ENCODE data around the gene PIGB.
"Not testable (repeated sequence)": the region's sequence is repeated elsewhere in the genome, so short reads cannot be mapped to it uniquely, and the experiment has no call there.

Gene PIGB

DNA sequence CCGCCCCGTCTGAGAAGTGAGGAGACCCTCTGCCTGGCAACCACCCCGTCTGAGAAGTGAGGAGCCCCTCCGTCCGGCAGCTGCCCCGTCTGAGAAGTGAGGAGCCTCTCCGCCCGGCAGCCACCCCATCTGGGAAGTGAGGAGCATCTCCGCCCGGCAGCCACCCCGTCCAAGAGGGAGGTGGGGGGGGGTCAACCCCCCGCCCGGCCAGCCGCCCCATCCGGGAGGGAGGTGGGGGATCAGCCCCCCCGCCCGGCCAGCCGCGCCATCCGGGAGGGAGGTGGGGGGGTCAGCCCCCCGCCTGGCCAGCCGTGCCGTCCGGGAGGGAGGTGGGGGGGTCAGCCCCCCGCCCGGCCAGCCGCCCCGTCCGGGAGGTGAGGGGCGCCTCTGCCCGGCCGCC lies 16.2 kb upstream of the PIGB start:
- not testable (repeated sequence) for DNase-seq

DNA sequence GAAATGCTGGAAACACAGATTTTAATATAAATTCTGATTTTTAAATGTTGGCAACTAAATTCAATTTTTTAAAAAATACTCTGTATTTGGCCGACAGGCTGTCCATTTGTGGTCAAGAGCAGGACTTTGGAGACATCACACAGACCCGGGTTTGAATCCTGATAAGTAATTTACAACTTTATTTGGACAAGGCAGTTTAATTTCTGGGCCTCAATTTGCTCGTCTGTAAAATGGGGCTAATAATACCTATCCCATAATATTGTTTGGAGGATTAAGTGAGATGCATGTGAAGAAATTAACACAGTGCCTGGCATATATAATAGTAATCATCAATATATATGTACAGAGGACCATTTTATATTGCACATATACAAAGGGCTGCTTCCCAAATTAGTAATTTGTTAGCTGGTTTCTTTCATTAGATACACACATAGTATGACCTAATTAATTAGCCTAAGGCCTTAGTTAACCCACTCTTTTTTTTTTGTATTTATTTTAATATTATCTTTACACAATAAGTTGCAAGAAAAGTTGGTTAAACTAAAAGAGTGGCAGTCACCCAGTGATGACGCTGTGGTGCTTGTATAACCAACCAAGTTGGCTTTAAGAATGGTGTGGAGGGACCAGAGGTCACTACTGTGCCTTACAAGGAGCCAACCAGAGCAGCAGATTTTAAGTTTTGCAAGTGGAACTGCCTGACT lies 665 bp downstream of the PIGB start:
- DNase-seq: no peak

DNA sequence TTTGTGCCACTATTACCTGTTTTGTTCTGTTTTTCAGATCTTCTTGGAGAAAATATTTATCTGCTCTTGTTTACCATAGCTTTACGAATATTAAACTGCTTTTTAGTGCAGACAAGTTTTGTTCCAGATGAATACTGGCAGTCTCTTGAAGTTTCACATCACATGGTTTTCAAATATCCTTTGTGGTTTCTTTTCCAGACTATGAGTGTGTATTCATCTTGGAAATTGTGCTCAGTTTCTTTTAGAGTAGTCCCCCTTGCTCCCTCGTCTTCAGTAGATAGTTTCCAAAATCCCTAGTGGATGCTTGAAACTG lies 1.2 kb downstream of the PIGB start:
- DNase-seq: no peak

DNA sequence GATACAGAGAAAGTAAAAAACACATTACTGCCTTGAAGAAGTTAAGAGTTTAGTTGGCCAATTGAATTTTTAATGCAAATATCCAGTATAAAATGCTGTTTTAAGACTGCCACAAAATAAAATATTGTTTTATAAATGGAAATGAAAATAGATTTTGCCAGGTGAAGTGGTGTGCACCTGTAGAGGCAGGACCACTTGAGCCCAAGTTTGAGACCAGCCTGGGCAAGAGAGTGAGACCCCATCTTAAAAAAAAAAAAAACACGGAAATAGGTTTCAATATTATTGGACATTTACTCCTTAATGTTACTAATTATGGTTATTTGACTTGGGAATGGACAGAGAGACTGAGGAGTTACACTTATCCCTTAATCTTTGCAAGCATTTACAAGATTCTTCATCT lies 1.9 kb downstream of the PIGB start:
- no peak for DNase-seq

DNA sequence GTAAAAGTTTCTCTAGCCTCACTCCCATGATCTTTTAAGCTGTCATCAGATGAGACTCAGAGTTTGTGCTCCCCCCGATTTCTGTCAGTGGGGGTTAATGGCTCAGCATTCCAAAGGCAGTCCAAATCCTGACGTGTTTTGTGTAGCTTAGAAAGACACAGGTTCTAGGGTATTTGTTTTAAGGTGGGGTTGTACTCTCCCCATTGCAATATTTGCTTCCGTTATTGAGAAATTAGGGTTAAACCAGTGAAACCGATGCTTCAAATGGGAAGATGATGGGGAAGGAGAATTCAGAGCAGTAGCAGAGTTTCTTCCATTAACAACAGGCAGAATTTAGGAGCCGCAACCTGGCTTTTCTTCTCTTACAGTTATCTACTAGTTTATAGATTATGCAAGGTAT lies 3.4 kb downstream of the PIGB start:
- DNase-seq: no peak

DNA sequence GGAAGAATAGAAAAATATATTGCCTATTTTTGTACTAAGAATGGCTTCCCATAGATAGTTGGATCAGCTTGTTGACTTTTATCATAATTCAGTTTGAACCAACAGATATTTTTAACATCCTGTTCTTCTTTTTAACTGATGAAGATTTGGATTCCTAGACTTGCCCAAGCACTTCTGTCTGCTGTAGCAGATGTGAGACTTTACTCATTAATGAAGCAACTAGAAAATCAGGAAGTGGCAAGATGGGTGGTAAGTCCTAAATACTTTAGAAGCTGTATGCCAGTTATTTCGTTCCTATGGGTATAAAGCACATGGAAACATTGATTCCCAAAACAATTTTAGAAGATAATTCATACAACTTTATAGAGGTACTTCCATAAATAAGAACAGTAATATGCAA lies 8.4 kb downstream of the PIGB start:
- DNase-seq: no peak

DNA sequence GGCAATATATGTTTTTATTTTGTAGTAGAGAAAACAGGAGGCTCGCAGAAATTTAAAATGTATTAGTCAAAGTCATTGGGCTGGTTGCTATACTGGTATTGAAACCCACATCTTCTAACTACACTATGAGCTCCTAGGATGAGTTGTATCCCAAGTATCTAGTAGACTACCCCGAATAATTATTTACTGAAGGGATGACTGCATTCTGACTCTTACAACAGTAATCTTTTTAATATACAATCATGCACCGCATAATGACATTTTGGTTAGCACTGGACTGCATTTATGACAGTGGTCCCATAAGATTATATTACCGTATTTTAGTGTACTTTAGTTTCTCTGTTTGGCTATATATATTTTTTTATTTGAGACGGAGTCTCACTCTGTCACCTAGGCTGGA lies 15.3 kb downstream of the PIGB start:
- no peak for DNase-seq

DNA sequence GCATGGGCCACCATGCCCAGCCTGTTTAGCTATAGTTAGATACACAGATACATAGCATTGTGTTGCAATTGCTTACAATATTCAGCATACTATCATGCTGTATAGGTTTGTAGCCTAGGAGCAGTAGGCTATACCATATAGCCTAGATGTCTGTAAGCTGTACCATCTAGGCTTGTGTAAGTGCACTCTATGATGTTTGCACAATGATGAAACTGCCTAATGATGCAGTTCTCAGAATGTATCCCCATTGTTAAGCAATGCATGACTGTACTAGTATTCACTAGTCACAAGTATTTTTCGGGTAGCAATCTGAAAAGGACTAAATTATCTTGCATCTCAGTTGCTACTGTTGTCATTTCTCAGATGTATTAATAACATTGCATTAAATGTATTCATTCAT lies 16.0 kb downstream of the PIGB start:
- DNase-seq: no peak

DNA sequence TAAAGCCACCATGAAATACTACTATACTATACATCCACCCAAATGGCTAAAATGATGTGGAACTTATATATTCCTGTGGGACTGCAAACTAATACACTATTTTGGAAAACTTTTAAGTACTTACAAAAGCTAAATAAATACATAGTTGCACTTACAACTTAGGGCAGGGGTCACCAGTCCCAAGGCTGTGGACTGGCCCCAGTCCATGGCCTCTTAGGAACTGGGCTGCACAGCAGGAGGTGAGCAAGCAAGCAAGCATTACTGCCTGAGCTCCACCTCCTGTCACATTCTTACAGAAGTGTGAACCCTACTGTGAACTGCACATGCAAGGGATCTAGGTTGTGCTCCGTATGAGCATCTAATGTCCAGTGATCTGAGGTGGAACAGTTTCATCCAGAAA lies 18.1 kb downstream of the PIGB start:
- no peak for DNase-seq

DNA sequence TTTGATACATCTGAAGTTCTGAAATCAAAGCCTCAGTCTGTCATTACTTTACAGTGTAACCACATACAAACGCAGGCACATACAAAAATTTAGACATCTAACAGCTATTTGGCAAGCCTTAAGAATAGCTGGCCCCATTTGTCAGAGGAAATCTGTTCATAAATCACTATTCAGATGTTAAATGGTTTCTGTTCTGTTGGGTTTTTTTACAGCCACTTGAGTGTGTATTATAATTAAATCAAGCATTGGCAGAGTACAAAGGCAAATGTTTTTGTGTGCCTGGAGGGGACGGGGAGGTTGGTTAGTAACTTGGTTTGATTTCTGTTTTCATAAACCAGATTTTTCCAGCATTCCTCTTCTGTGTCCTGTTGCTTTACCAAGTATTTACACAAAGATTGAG lies 24.1 kb downstream of the PIGB start:
- no peak for DNase-seq

DNA sequence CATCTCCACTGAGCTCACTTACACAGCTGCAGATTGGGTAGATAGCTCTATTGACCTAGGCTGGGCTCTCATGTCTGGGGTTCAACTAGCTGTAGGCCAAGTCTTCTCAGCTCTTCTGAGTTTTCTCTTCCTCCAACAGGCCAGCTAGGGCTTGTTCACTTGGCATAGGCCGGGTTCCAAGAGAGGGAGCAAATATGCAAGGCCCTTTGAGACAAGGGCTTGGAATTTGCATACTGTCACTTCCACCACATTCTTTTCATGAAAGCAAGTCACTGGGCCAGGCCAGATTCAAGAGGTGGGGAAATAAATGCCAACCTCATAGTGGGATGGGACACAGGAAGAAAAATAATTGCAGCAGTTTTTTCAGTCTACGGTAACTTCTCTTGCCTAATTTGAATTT lies 25.2 kb downstream of the PIGB start:
- no peak for DNase-seq

DNA sequence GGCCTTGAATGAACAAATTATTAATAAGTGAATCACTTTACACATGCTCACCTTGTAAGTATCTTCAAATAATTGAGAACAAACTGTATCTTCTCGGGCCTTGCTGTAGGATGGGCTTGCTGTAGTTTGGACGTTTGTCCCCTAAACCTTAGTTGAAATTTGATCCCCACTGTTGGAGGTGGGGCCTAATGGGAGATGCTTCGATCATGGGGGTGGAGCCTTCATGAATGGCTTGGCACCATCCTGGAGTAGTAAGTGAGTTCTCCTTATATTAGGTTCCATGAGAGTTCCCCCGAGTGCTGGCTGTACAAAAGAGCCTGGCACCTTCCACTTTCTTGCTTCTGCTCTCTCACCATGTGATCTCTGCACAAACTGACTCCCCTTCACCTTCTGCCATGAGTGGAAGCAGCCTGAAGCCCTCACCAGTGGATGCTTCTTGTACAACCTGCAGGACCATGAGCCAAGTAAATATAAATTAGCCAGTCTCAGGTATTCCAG lies 29.3 kb downstream of the PIGB start:
- no peak for DNase-seq

DNA sequence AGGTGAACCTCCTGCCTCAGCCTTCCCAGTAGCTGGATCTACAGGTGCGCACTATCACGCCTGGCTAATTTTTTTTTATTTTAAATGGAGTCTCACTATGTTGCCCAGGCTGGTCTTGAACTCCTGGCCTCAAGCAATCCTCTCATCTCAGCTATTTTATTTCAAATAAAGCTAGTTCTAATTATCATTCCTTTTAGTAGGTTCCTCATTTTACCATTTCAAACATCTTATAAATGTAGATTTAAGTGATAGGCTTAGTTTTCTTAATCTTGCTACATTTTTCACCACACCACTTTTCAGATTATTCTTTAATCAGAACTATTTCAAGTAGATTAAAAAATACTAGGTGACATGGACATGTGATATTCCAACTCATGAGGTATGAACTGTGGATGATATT lies 30.3 kb downstream of the PIGB start:
- DNase-seq: no peak

DNA sequence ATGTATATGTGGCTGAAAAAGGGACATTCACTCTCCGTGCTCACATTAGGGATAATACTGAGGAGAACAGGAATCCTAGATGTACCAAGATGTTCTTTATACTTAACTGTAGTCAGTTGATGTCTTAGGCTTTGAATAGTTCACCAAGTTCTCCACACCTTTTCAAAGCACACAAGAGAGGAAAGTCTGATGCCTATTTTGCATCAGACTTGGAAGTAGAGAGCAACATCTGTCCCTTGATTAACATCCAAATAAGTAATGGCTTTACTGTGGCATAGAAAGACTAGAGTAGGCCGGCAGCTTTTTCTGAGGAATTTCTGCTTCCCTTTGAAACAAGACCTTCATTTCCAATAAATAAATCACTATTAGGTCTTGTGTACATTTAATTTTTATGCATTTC lies 34.0 kb downstream of the PIGB start:
- DNase-seq: no peak

DNA sequence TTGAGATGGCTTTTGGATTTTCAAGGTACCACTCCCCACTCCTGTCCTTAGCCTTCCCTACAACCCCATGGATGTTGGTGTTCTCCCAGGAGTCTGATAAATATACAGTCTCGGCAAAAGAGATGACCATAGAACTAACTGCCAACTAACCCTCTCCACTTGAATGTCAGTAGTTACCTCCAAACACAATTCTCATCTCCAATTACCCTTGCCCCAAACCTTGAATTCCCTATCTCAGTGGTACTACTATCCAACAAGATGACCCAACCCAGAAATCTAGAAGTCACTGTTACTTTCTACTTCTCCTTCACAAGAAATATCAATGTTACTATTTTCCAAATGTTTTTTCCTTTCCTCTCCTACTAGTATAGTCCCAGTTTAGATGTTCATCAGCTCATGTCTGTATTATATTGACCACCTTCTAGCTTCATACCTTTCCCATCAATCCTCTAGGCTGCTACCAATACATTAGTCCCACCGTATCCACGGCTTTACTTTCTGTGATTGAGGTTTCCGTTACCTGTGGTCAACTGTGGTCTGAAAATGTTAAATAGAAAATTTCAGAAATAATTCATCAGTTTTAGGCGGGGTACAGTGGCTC lies 38.1 kb downstream of the PIGB start:
- DNase-seq: no peak

DNA sequence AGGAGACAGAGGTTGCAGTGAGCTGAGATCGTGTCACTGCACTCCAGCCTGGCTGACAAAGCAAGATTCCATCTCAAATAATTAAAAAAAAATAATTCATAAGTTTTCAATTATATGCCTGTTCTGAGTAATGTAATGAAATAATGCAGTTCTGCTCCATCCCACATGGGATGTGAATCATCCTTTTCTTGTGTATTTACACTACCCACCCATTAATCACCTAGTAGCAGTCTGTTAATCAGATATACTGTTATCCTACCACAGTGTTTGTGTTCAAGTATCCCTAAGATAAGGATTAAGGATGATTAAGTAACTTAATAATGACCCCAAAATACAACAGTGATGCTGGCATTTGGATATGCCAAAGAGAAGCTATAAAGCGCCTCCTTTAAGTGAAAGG lies 38.8 kb downstream of the PIGB start:
- DNase-seq: no peak

DNA sequence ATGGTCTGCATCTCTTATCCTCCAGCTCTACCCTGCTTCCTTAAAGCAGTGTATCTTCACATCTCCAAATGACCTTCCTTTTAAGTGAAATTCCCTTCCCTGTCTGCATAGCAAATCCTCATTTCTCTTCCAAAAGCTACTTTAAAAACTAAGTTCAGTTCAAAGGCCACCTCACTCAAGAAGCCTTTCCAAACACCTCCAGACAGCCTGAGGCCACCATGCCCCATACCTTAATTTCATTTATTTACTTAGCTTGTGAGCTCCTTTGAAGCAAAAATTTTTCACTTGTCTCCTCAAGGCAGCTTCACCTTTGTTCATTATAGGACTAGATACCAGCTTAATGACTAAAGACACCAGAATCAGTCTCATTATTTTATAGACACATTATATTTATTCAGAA lies 39.4 kb downstream of the PIGB start:
- DNase-seq: no peak

DNA sequence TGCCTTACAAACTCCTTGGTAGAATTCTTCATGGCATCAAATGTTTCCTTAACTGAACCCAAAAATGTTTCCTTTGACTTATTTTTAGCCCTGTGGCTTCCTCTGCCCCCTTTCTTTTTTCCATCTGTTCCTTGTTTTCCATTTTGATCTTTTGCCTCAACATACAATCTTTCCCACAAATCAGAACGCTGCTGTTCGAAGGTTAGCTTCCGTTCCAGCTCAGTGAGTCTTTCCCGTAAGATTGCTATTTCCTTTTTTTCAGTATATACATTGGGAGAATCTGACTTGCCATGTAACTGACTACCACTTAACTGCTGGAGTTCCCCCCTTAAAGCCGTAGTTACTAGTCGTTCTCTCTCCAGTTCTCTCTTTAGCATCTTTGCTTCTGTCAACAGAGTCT lies 41.2 kb downstream of the PIGB start:
- no peak for DNase-seq

DNA sequence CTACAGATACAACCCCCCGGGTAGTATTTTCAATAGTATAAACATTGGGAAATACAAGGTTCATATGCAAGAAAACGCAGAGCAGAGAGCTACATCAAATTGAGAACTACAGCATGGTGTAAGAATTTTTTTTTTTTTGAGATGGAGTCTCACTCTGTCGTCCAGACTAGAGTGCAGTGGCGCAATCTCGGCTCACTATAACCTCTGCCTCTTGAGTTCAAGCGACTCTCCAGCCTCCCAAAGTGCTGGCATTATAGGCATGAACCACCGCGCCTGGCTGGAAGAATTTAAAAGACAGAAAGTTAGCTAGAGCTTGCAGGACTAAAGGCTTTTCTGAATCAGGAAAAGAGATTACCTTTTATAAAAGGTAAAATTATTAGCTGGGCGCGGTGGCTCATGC lies 42.0 kb downstream of the PIGB start:
- DNase-seq: no peak

DNA sequence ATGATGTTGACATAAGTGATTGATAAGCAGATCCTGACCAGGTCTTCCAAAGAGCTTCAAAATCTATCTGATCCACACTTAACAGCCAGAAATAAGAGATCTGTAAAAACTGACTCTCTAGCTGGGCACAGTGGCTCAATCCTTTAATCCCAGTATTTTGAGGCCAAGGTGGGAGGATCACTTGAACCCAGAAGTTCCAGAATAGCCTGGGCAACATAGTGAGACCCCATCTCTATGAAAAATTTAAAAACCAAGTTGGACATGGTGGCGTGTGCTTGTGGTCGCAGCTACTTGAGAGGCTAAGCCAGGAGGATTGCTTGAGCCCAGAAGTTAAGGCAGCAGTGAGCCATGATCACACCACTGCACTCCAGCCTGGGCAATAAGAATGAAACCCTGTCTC lies 43.6 kb downstream of the PIGB start:
- DNase-seq: no peak

DNA sequence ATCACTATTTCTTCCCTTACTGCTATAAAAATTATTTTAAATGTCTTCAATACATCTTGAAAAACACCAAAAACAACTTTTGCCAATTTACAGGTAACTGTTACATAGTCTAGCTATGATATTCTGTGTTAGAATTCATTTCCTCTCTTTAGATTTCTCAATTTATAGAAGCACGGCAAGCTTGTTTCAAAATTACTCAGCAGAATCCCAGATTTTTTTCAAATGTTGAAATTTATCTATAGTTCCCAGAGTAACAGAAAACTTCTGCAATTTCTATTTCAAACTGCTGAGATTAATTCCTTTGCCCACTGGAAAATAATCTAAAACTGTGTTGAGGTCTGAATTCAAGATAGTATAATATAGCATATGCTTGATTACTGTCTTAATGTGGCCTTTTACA lies 48.0 kb downstream of the PIGB start:
- DNase-seq: no peak

DNA sequence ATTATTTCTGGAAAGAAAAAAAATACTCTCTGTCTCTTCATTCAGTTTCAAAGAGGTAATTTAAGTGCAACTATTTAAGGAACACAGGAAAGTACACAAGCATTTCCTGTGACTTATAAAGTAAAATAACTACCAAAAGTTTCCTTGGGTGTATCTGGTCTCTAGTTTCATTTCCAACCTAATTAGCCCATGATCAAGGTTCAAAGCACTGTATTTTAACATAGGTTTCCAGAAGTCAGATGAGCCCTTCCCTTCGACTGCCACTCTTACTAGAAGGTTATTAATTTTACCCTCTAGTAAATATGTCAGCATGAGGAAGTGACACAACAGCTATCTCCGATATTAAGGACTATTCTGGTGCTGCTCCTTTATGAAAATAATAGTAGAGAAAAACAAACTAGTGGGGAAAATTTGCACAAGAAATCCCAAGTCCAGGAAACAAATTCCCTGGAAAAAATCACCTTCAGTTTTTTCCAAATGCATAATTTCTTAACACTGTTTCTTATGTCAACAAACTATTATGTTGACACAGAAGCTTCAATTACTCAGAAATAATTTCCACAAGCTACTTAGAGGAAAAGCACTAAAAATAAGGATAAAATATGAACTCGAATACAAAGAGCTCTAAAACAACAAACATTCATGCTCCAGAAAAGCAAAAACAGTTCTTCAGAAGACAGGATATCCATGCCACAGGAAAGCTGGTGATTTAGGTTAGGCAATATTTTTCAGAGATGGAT lies 53.8 kb downstream of the PIGB start:
- DNase-seq: no peak

DNA sequence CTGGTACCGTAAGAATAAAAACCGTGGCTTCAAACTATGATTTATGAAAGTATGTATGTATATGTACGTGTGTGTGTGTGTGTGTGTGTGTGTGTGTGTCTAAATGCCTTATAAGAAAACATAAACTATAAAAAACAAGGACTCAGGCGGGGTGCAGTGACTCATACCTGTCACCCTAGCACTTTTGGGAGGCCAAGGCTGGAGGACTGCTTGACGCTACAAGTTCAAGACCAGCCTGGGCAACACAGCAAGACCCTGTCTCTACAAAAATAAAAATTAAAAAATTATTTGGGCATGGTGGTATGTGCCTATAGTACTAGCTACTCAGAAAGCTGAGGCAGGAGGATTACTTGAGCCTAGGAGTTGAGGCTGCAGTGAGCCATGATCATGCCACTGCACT lies 60.1 kb downstream of the PIGB start:
- DNase-seq: no peak

DNA sequence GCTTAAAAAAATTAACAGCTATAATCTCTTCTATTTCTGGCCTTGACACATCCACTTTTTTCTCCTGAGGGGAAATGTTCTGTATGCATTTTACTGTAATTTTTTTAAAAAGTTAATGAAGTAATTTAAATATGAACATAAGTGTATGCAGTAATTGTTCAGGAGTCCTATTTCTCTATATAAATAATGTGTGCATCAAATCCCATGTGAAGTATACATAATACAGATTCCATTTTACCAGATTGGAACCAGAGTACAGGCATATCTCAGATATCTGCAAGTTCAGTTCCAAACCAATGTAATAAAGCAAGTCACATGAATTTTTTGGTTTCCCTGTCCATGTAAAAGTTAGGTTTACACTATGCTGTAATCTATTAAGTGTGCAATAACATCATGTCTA lies 62.6 kb downstream of the PIGB start:
- DNase-seq: no peak

DNA sequence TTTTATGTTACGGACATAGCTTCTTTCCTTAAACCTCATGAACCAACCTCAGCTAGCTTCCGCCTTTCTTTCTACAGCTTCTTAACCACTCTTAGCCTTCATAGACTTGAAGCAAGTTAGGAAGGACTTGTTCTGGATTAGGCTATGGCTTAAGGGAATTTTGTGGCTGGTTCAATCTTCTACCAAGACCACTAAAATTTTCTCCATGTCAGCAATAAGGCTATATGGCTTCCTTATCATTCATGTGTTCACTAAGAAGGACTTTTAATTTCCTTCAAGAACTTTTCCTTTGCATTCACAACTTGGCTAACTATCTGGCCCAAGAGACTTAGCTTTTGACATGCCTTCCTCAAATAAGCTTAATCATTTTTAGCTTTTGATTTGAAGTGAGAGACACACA lies 64.7 kb downstream of the PIGB start:
- no peak for DNase-seq

All from stimulated activated CD4-positive, alpha-beta T cell treated with anti-CD3 and anti-CD28 coated beads, Interleukin-12 subunit alpha, Interleukin-12 subunit beta, amount 100 ng/mL, for 4 hours (primary cell).